HepG2 (cell line): ENCODE results near the gene FSTL1. TPM values are rescaled to one million over a fixed set of nuclear protein-coding genes. Genes with fewer than 3 reads are reported as not detected.

Experiments used
- ATAC-seq: fragments of 200-7000 bp; cut with Tn5 transposase; 3 replicates; pipeline ENCODE4 v1.9.1; 2020; ENCODE audit warnings: mild to moderate bottlenecking, moderate library complexity
- BruUV-seq: library from RNA; stranded (reverse); fragments of 400-500 nt; replicated peaks from 2 replicates; lab custom pipeline; 2021; lab: Mats Ljungman, UMichigan
- CTCF ChIA-PET: fragments of 300-600 bp; formaldehyde crosslinking; extraction: SDS; loops from one replicate; lab custom pipeline; 2021; ENCODE audit warnings: low total read pairs, inconsistent platforms, low intra/inter-chr PET ratio; lab: Yijun Ruan, JAX
- POLR2A ChIA-PET: fragments of 350-600 bp; sonication (Branson Sonifier 250); formaldehyde crosslinking; loops from one replicate; lab custom pipeline; 2020; ENCODE audit warnings: antibody characterized with exemption, inconsistent platforms; lab: Yijun Ruan, JAX
- DNase-seq: peaks from one replicate; pipeline ENCODE4 v3.0.0-alpha.2; 2015; ENCODE audit warnings: low spot score
- FAIRE-seq: peaks from 3 replicates; lab custom pipeline; 2011; peaks lifted over from hg19 to GRCh38; lab: Jason Lieb, UNC
- H2AFZ ChIP-seq: one replicate; pipeline ENCODE4 v1.6.1; 2011; ENCODE audit warnings: low read length, inconsistent platforms
- H3K27ac ChIP-seq: fragments of 300-600 bp; 3 replicates; pipeline ENCODE4 v1.8.0; 2011; ENCODE audit warnings: mixed run types, mild to moderate bottlenecking, mixed read lengths, low read length, inconsistent platforms; ENCODE audit not compliant: insufficient read depth; ENCODE audit errors: extremely low read length
- H3K27me3 ChIP-seq, 2 experiments: fragments of 200-600 bp in 1 of 2; 2 replicates in 1 of 2; 3 replicates in 1 of 2; pipeline versions ENCODE4 v1.6.0 to v1.8.0; 2011; ENCODE audit warnings: low read length in 2 of 2, mild to moderate bottlenecking in 2 of 2, moderate library complexity in 2 of 2, inconsistent platforms in 1 of 2; ENCODE audit not compliant: insufficient read depth in 2 of 2, control insufficient read depth in 1 of 2
- H3K36me3 ChIP-seq, 2 experiments: fragments of 200-600 bp in 1 of 2; replicated peaks in 1 of 2; 2 replicates in 1 of 2; 3 replicates in 1 of 2; pipeline versions ENCODE4 v1.5.1 to v1.8.0; 2011; ENCODE audit warnings: low read length in 2 of 2, inconsistent platforms in 1 of 2; ENCODE audit not compliant: insufficient read depth in 2 of 2, control insufficient read depth in 1 of 2
- H3K4me1 ChIP-seq: 2 replicates; pipeline ENCODE4 v1.5.1; 2012; ENCODE audit warnings: low read length, inconsistent platforms; ENCODE audit not compliant: insufficient read depth
- H3K4me2 ChIP-seq: 2 replicates; pipeline ENCODE4 v1.6.0; 2011; ENCODE audit warnings: low read depth, low read length, inconsistent platforms
- H3K4me3 ChIP-seq, 3 experiments: fragments of 200-600 bp in 1 of 3; sonication (generic), shearing (Covaris generic) in 1 of 3; replicated peaks in 1 of 3; 2 replicates each; pipeline ENCODE4 v1.5.1; 2011 to 2016; ENCODE audit warnings: low read length in 3 of 3, inconsistent platforms in 2 of 3, low read depth in 2 of 3, mild to moderate bottlenecking in 2 of 3, control low read depth in 1 of 3, mixed read lengths in 1 of 3; ENCODE audit not compliant: insufficient read depth in 1 of 3
- H3K79me2 ChIP-seq: one replicate; pipeline ENCODE4 v1.6.1; 2011; ENCODE audit warnings: low read length, inconsistent platforms; ENCODE audit not compliant: insufficient read depth
- H3K9ac ChIP-seq: 2 replicates; pipeline ENCODE4 v1.6.0; 2011; ENCODE audit warnings: mild to moderate bottlenecking, low read depth, low read length, inconsistent platforms; ENCODE audit not compliant: insufficient read depth
- H3K9me3 ChIP-seq: 2 replicates; pipeline ENCODE4 v1.5.1; 2012; ENCODE audit warnings: mild to moderate bottlenecking, low read length
- H4K20me1 ChIP-seq: 2 replicates; pipeline ENCODE4 v1.6.0; 2011; ENCODE audit warnings: inconsistent platforms, mild to moderate bottlenecking, low read length, moderate library complexity; ENCODE audit not compliant: insufficient read depth
- RFX5 ChIP-seq: IDR thresholded peaks from 2 replicates; pipeline ENCODE4 v1.6.1; 2011; ENCODE audit warnings: low read depth, low read length, improper control_type of control experiment
- SMAD9 ChIP-seq: sonication (generic); formaldehyde crosslinking; IDR thresholded peaks from 2 replicates; pipeline ENCODE4 v1.5.1; 2020; ENCODE audit warnings: mild to moderate bottlenecking, missing genetic modification reagents
- TMF1 ChIP-seq: sonication (generic); formaldehyde crosslinking; IDR thresholded peaks from 2 replicates; pipeline ENCODE4 v1.8.1; 2022; ENCODE audit warnings: low read depth, missing genetic modification reagents
- ZNF552 ChIP-seq: sonication (generic); formaldehyde crosslinking; IDR thresholded peaks from 2 replicates; pipeline ENCODE4 v1.9.0; 2022; ENCODE audit warnings: missing genetic modification reagents, mild to moderate bottlenecking, borderline replicate concordance
- ZNF788 ChIP-seq: sonication (generic); formaldehyde crosslinking; IDR thresholded peaks from 2 replicates; pipeline ENCODE4 v1.5.0; 2020; ENCODE audit warnings: mild to moderate bottlenecking, missing genetic modification reagents, borderline replicate concordance
- WGBS: methylation state at CpG from one replicate; pipeline ENCODE4 v1.1.6; 2017; ENCODE audit warnings: low lambda C conversion rate; 5-methylcytosine and 5-hydroxymethylcytosine counted together
- in situ Hi-C: cut with HindIII; loops from 2 replicates; pipeline ENCODE4 v1.10.0; 2017; ENCODE audit warnings: low pct_unique_long_range_greater_than_20kb; ENCODE audit not compliant: extremely low pct_ligation_motif_present
- intact Hi-C: fragments of 100-400 bp; cut with micrococcal nuclease; formaldehyde crosslinking; loops from one replicate; pipeline ENCODE4 v1.10.0; 2022; ENCODE audit not compliant: unreplicated experiment
- polyA plus RNA-seq, 8 experiments: library from polyadenylated mRNA; depleted of rRNA in 3 of 8; stranded (reverse) in 7 of 8; unstranded in 1 of 8; fragments of >200 nt; fragmentation: Illumina TruSeq in 4 of 8; extraction: Trizol in 4 of 8; gene quantifications; 2 replicates each; pipeline versions ENCODE4 v1.2.1 to v1.2.3, GENCODE V29; 2011 to 2016; ENCODE audit warnings: low read depth in 4 of 8, missing spikeins in 1 of 8, mixed read lengths in 1 of 8; ENCODE audit not compliant: insufficient read depth in 1 of 8
- total RNA-seq, 5 experiments: library from RNA; depleted of rRNA; stranded (reverse); fragments of >200 nt; fragmentation: Illumina TruSeq; extraction: Trizol; gene quantifications; 2 replicates each; pipeline ENCODE4 v1.2.3, GENCODE V29; 2016; ENCODE audit warnings: low read depth in 1 of 5
- TF ChIP-seq, protein P1 (sequence below): sonication (generic); formaldehyde crosslinking; IDR thresholded peaks from 2 replicates; pipeline ENCODE4 v1.9.0; 2021; ENCODE audit warnings: missing genetic modification reagents, mild to moderate bottlenecking, borderline replicate concordance
- TF ChIP-seq, protein P2 (sequence below): sonication (generic); formaldehyde crosslinking; IDR thresholded peaks from 2 replicates; pipeline ENCODE4 v1.8.0; 2022; ENCODE audit warnings: mild to moderate bottlenecking, missing genetic modification reagents
- TF ChIP-seq, protein P3 (sequence below): sonication (generic); formaldehyde crosslinking; IDR thresholded peaks from 2 replicates; pipeline ENCODE4 v1.5.0; 2020; ENCODE audit warnings: missing genetic modification reagents
- TF ChIP-seq, protein P4 (sequence below): sonication (generic); formaldehyde crosslinking; IDR thresholded peaks from 2 replicates; pipeline ENCODE4 v1.5.1; 2020; ENCODE audit warnings: missing genetic modification reagents, mild to moderate bottlenecking, borderline replicate concordance

The FSTL1 gene
- total and polyA plus RNA-seq, 2 of the 13 experiments (the other 11 are each of a cell fraction or from before 2014, with no cell fraction given): 0.07 to 0.29 TPM

DNA sequence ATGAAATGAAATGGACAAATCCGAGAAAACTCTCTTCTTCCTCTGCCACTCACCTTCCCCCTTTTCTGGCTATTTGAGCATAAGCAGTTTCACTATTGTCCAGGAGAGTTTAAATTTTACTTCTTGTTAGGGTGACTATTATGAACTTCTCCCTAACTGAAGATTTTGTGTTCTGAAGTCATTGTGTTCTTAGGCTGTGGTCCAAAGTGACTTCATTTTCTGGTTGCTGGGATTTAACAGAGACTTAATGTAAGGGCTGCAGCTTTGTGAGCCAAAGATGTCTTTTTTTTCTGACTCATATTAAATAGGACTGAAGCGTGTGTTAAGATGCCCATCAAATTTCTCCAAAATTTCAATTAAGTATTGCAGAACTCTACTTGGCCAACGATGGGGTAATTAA lies 46.5 kb upstream of the FSTL1 start:
- H3K27ac ChIP-seq: no peak overlapping the region
- BruUV-seq: no TSS peak
- H3K36me3 ChIP-seq: no peaks in the 10 kb centered on the region
- ATAC-seq (no peak), FAIRE-seq (no peak), DNase-seq (no peak)
- TF ChIP-seq RFX5 (no peak), ZNF788 (CRISPR knock-in tag) (no peak), SMAD9 (CRISPR knock-in tag) (no peak), ZNF552 (no peak), TMF1 (CRISPR knock-in tag) (no peak)
- TF ChIP-seq, protein P1, sequence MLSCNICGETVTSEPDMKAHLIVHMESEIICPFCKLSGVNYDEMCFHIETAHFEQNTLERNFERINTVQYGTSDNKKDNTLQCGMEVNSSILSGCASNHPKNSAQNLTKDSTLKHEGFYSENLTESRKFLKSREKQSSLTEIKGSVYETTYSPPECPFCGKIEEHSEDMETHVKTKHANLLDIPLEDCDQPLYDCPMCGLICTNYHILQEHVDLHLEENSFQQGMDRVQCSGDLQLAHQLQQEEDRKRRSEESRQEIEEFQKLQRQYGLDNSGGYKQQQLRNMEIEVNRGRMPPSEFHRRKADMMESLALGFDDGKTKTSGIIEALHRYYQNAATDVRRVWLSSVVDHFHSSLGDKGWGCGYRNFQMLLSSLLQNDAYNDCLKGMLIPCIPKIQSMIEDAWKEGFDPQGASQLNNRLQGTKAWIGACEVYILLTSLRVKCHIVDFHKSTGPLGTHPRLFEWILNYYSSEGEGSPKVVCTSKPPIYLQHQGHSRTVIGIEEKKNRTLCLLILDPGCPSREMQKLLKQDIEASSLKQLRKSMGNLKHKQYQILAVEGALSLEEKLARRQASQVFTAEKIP (CRISPR knock-in tag): no peak
- TF ChIP-seq, protein P2, sequence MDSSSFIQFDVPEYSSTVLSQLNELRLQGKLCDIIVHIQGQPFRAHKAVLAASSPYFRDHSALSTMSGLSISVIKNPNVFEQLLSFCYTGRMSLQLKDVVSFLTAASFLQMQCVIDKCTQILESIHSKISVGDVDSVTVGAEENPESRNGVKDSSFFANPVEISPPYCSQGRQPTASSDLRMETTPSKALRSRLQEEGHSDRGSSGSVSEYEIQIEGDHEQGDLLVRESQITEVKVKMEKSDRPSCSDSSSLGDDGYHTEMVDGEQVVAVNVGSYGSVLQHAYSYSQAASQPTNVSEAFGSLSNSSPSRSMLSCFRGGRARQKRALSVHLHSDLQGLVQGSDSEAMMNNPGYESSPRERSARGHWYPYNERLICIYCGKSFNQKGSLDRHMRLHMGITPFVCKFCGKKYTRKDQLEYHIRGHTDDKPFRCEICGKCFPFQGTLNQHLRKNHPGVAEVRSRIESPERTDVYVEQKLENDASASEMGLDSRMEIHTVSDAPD: no peak
- TF ChIP-seq, protein P3, sequence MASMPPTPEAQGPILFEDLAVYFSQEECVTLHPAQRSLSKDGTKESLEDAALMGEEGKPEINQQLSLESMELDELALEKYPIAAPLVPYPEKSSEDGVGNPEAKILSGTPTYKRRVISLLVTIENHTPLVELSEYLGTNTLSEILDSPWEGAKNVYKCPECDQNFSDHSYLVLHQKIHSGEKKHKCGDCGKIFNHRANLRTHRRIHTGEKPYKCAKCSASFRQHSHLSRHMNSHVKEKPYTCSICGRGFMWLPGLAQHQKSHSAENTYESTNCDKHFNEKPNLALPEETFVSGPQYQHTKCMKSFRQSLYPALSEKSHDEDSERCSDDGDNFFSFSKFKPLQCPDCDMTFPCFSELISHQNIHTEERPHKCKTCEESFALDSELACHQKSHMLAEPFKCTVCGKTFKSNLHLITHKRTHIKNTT (CRISPR knock-in tag): no peak
- TF ChIP-seq, protein P4, sequence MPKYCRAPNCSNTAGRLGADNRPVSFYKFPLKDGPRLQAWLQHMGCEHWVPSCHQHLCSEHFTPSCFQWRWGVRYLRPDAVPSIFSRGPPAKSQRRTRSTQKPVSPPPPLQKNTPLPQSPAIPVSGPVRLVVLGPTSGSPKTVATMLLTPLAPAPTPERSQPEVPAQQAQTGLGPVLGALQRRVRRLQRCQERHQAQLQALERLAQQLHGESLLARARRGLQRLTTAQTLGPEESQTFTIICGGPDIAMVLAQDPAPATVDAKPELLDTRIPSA (CRISPR knock-in tag): no peak
- peaks cover 4% of the 10 kb centered on the region; the same call in 1 of the 2 replicates for H3K9me3 ChIP-seq
- H3K79me2 ChIP-seq: no peaks in the 10 kb centered on the region
- H3K27me3 ChIP-seq: peaks cover 0 to 11% of the 10 kb centered on the region in 2 experiments; a peak in 1 of 5 replicates
- intact Hi-C loops: no loop called here
- H3K4me1 ChIP-seq: no peaks in the 10 kb centered on the region
- H3K9ac ChIP-seq: no peak overlapping the region
- POLR2A ChIA-PET: no interaction called here
- H4K20me1 ChIP-seq: no peaks in the 10 kb centered on the region
- H3K4me3 ChIP-seq: no peak overlapping the region
- CTCF ChIA-PET: no interaction called here
- 0% methylated on average over 3 of the region's 3 CpGs for WGBS
- H2AFZ ChIP-seq: no peak overlapping the region
- in situ Hi-C loops: no loop called here
- no peak overlapping the region for H3K4me2 ChIP-seq
